Jurkat, Clone E6-1 (cell line): Measurements from ENCODE around the gene MTMR10.

Experiments
- DNase-seq: peaks from one replicate; pipeline ENCODE4 v3.0.0-alpha.2; 2011; ENCODE audit warnings: low read depth, low spot score
- H3K4me3 ChIP-seq: 2 replicates; pipeline ENCODE4 v1.5.1; 2011; ENCODE audit warnings: mild to moderate bottlenecking, low read length, control low read depth, moderate library complexity

MTMR10 gene

DNA sequence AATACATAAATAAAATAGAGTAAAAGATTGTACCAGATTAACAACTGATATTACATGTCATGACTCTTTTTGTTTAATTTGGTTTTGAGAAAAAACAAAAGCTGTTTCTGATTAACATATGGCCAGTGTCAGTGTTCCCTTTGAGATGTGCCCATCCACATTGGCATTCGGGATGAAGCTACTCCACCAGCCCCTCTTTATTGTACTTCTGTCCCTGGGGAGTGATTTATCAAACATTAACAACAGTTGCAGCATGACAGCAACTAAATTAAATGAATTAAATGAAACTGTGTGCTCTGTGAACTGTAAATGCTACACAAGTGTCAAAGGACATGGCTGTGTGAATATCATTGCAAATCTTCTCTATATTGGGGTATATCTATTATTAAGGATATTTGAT, 25.9 kb upstream of the MTMR10 start:
- no peak for DNase-seq
- no peak overlapping the region for H3K4me3 ChIP-seq

- no peak for DNase-seq
- H3K4me3 ChIP-seq: no peak overlapping the region
Measured at GRCh38 chr15:31016446-31016915, 25.1 kb upstream of the MTMR10 start.

DNA sequence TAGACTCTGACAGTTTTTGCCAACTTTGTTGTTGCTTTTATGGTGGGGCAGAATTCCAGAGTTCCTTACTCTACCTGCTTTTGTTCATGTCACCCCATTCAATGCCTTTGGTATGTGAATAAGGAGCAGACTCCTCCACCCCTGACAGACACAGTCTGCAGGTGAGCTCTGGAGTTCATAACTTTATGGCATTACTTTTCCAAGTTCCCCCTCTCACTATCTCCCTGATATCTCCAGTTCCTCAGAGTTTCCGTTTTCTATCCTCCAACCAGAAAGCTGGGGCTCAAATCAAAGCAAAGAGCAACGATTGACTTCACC, 23.1 kb upstream of the MTMR10 start:
- no peak overlapping the region for H3K4me3 ChIP-seq
- DNase-seq: no peak

- no peak for DNase-seq
- H3K4me3 ChIP-seq: no peak overlapping the region
Measured at GRCh38 chr15:31013863-31014607, 22.6 kb upstream of the MTMR10 start.

DNA sequence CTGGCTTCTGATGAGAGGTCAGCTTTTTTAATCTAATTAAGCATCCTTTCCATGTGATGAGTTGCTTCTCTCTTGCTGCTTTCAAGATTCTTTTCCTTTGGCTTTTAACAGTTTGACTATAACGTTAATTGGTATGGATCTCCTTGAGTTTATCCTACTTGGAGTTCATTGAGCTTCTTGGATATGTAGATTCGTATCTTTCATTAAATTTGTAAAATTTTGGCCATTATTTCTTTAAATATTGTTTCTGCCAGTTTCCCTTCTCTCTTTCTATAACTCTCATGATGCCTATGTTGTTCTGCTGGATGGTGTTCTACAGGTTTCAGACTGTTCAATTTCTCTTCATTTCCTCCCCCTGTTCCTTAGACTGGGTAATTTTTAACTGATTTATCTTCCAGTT, 21.0 kb upstream of the MTMR10 start:
- H3K4me3 ChIP-seq: no peak overlapping the region
- no peak for DNase-seq

DNA sequence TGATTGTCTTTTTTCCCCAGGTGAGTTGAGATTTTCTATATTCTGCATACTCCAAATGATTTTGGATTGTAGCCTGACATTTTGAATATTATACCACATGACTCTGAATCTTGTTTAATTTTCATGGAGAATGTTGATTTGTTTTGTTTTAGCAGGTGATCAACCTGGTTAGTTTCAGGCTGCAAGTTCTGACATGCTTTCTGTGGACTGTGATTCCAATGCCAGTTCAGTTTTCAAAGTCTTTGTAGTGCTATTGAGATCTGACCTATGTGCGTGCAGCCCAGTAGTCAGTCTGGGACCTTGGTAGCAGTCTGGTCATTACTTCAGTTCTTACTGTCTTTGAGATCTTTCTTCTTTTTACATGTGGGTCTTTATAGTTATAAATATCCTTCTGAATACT, 18.6 kb upstream of the MTMR10 start:
- no peak overlapping the region for H3K4me3 ChIP-seq
- no peak for DNase-seq

DNA sequence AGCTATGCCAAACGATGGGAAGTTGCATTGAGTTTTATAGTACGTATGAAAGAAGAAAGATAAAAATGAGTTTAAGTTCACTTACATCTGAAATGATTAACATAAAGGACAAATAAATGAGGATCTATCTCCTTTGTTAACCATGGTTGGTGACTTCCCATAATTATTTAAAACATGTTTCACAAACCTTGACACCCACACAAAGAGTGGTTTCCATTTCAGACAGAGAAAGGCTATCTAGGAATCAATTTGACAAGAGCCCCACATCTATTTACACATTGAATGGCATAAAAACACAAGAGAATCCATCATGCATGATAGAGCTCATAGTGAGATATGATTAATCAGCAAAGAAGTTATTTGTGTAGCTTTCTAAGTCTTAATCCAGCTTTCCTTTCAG, 14.2 kb upstream of the MTMR10 start:
- H3K4me3 ChIP-seq: no peak overlapping the region
- DNase-seq: no peak

GRCh38 chr15:31004220-31004733, 12.8 kb upstream of the MTMR10 start:
- H3K4me3 ChIP-seq: no peak overlapping the region

DNA sequence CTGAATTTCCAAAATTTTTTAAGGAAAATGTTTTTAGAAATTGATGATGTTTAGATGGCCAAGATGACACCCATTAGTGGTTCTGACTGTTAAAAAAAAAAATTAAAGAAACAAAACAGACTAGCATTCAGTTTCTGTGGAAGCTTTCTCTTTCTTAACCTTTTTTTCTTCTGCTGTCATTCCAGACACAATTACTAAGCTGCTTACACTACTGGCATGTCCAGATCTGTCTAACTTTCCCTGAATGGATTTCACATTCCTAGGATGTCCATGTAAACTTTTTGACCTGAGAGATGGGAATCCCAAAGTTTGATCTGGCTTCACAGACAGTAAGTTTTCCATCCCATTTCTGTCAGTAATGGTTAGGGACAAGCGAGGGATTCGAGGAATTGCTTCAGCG, 10.3 kb upstream of the MTMR10 start:
- no peak for DNase-seq

More at GRCh38 chr15:31004220-31004733, 12.8 kb upstream of the MTMR10 start:
- no peak for DNase-seq

GRCh38 chr15:30999729-31000128, 8.3 kb upstream of the MTMR10 start:
- no peak overlapping the region for H3K4me3 ChIP-seq
- no peak for DNase-seq

More for the DNA sequence above, 10.3 kb upstream of the MTMR10 start:
- no peak overlapping the region for H3K4me3 ChIP-seq

DNA sequence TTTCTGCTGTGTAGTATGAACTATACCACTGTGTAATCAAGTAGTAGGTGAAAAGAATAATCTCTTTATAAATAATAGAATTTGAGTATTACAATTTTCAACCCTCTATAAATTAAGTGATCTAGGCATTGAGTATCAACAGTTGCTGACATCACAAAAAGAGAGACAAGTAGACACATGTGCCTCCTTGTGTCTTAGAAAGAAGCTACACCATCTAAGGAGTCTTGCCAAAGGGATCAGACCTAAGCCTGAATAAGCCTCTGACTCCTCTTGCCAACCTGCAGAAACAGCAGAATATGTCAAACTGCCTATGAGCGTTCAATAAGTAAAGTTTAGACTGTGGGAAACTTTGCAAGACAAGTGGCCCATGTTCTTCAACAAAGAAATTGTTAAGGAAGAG, 5.8 kb upstream of the MTMR10 start:
- DNase-seq: no peak
- H3K4me3 ChIP-seq: no peak overlapping the region

GRCh38 chr15:30992249-30992864, 929 bp upstream of the MTMR10 start:
- DNase-seq: no peak
- H3K4me3 ChIP-seq: peak overlapping the region; percentile 86

GRCh38 chr15:30990446-30991254, 778 bp downstream of the MTMR10 start:
- peak overlapping the region; percentile 86 for H3K4me3 ChIP-seq
- DNase-seq: no peak

DNA sequence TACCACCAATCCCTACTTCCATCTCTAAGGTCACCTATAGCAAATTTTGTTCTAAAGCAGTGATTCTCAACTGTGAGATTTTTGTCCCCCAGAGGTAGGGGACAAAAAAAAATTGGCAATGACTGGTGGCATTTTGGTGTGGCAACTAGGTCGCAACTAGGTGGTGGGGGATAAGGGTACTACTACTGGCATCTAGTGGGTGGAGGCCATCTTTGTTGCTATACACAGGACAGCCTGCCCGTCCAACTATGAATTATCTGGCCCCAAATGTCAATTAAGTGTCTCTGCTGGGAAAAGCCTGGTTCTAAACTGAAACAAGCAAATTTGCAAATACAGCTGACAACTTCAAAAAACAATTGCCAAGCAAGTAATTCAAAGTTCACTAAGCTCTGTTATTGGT, 1.4 kb downstream of the MTMR10 start:
- DNase-seq: no peak
- peak overlapping the region; percentile 86 for H3K4me3 ChIP-seq

DNA sequence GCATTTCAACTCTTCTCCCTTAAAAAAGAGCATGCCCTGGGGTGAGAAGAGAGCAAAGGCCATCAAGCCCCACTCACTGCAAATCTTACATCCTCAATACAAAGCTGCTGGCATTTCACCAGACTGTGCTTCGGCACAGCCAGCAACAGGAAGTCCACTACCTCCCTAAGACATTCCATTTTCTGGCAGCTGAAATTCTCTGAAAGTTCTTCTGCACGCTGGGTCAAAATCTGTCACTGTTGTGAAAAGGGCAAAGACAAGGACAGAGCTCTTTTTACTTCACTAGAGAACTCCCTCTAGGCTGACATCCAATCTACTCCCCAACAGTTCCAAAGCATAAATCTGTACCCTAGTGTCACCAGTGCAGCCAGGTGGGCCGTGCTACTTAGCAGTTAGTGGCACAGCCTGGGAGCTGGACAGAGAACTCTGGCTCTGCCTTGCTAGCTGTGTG, 6.3 kb downstream of the MTMR10 start:
- H3K4me3 ChIP-seq: no peak overlapping the region
- DNase-seq: no peak

GRCh38 chr15:30984542-30984941, 6.9 kb downstream of the MTMR10 start:
- H3K4me3 ChIP-seq: no peak overlapping the region
- DNase-seq: no peak

- no peak overlapping the region for H3K4me3 ChIP-seq
- DNase-seq: no peak
Measured at GRCh38 chr15:30984118-30984517, 7.3 kb downstream of the MTMR10 start.

DNA sequence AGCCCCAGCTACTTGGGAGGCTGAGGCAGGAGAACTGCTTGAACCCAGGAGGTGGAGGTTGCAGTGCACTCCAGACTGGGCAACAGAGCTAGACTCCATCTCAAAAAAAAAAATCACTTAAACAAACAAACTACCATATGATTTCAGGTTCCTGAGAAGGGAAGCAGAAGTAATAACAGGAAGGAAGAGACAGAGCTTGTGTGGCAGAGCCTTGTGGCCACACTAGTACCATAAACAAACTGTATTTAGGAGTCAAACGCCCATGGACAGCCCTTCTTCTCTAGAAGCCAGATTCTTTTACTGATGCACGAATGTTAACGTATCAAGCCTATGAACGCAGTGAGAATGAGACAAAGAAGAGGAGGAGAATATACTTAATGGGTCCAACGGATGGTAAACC, 12.0 kb downstream of the MTMR10 start:
- no peak for DNase-seq
- H3K4me3 ChIP-seq: no peak overlapping the region

DNA sequence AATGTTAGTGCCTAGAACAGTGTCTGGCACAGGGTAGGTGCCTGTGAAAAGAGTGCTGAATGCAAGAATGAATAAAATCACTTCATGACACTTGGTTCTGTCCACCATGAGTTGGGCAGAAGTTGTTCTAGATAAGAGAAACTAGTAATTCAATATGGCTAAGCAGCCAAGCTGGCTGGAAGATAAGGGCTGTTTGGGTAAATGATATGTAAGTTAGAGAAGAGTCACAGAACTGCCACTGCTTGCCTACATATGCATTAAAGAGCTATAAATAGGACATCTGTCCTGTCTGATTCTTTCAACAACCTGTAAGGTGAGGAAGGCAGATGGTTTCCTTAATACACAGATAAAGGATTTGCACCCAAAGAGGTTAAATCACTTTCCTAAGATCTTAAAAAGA, 13.1 kb downstream of the MTMR10 start:
- DNase-seq: no peak
- H3K4me3 ChIP-seq: no peak overlapping the region

GRCh38 chr15:30974112-30974511, 17.3 kb downstream of the MTMR10 start:
- DNase-seq: no peak
- H3K4me3 ChIP-seq: no peak overlapping the region
